Epithelial cell of esophagus (primary cell): Measurements from ENCODE around the gene DNASE2B.
A peak's percentile ranks its signal among the peaks of the same experiment; 100 is the strongest.

Experiments
- DNase-seq: peaks from one replicate; pipeline ENCODE4 v3.0.0; 2010; ENCODE audit warnings: low read depth
- H3K4me3 ChIP-seq: 2 replicates; pipeline ENCODE4 v1.5.1; 2011; ENCODE audit warnings: mild to moderate bottlenecking, low read length, control low read depth
- CTCF ChIP-seq: IDR thresholded peaks from 2 replicates; pipeline ENCODE4 v1.5.1; 2011; ENCODE audit warnings: low read depth, mild to moderate bottlenecking, low read length, control low read depth, inconsistent platforms; ENCODE audit not compliant: insufficient read depth; ENCODE audit errors: missing control alignments

DNASE2B gene

GRCh38 chr1:84427250-84428188, 29.2 kb downstream of the DNASE2B start:
- no peak for TF ChIP-seq CTCF
- H3K4me3 ChIP-seq, result no peak overlapping the region
- peak; percentile 83 for DNase-seq

- no peak for DNase-seq
- no peak overlapping the region for H3K4me3 ChIP-seq
- no peak for TF ChIP-seq CTCF
Observed at GRCh38 chr1:84428235-84428634, 30.0 kb downstream of the DNASE2B start.

- TF ChIP-seq CTCF, result no peak
- H3K4me3 ChIP-seq, result no peak overlapping the region
- no peak for DNase-seq
Observed at GRCh38 chr1:84429231-84429630, 30.9 kb downstream of the DNASE2B start.

GRCh38 chr1:84430546-84430945, 32.3 kb downstream of the DNASE2B start:
- DNase-seq, result no peak
- no peak overlapping the region for H3K4me3 ChIP-seq
- no peak for TF ChIP-seq CTCF

GRCh38 chr1:84433258-84434080, 35.2 kb downstream of the DNASE2B start:
- peak; percentile 76 for DNase-seq
- no peak overlapping the region for H3K4me3 ChIP-seq

More at GRCh38 chr1:84433258-84434080, 35.2 kb downstream of the DNASE2B start:
- peak; percentile 78 for TF ChIP-seq CTCF
